Panc1 (cell line): ENCODE results near the gene ANTXR1.

Experiments used
- REST ChIP-seq, 2 experiments: IDR thresholded peaks; 2 replicates each; pipeline ENCODE4 v1.6.1; 2011 to 2012; ENCODE audit warnings: low read depth in 2 of 2, control low read depth in 1 of 2, low read length in 1 of 2, mild to moderate bottlenecking in 1 of 2, moderate library complexity in 1 of 2; ENCODE audit not compliant: insufficient read depth in 1 of 2
- TF ChIP-seq, protein P1 (sequence below): fragments of 450-650 bp; IDR thresholded peaks from 2 replicates; pipeline ENCODE4 v1.5.1; 2017; ENCODE audit warnings: mild to moderate bottlenecking

- TF ChIP-seq, protein P1, sequence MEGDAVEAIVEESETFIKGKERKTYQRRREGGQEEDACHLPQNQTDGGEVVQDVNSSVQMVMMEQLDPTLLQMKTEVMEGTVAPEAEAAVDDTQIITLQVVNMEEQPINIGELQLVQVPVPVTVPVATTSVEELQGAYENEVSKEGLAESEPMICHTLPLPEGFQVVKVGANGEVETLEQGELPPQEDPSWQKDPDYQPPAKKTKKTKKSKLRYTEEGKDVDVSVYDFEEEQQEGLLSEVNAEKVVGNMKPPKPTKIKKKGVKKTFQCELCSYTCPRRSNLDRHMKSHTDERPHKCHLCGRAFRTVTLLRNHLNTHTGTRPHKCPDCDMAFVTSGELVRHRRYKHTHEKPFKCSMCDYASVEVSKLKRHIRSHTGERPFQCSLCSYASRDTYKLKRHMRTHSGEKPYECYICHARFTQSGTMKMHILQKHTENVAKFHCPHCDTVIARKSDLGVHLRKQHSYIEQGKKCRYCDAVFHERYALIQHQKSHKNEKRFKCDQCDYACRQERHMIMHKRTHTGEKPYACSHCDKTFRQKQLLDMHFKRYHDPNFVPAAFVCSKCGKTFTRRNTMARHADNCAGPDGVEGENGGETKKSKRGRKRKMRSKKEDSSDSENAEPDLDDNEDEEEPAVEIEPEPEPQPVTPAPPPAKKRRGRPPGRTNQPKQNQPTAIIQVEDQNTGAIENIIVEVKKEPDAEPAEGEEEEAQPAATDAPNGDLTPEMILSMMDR = no peak
- no peak for TF ChIP-seq REST (IDR thresholded peaks at IDR 0.05; ENCODE audit: insufficient read depth in 1 of 2, low read depth in 2 of 2, low read length in 1 of 2)
These were observed 30.9 kb downstream of the ANTXR1 start for GRCh38 chr2:69043736-69044400.
